H1 (cell line): Measurements from ENCODE around the gene SH2D7. TPM values are rescaled to one million over a fixed set of nuclear protein-coding genes. Genes with fewer than 3 reads are reported as not detected.

Source experiments
- TAF1 ChIP-seq: IDR thresholded peaks from 2 replicates; pipeline ENCODE4 v1.6.1; 2011; ENCODE audit warnings: mild to moderate bottlenecking, low read depth, low read length
- TBP ChIP-seq: IDR thresholded peaks from 2 replicates; pipeline ENCODE4 v1.6.1; 2011; ENCODE audit warnings: low read depth, low read length, improper control_type of control experiment
- TCF12 ChIP-seq: IDR thresholded peaks from 2 replicates; pipeline ENCODE4 v1.6.1; 2011; ENCODE audit warnings: low read depth, mild to moderate bottlenecking, low read length
- polyA plus RNA-seq, 7 experiments: library from polyadenylated mRNA; depleted of rRNA in 3 of 7; stranded (reverse) in 5 of 7; unstranded in 2 of 7; fragments of >200 nt in 5 of 7; fragments of 200-250 nt in 2 of 7; gene quantifications; 1 replicate in 5 of 7; 2 replicates in 1 of 7; 4 replicates in 1 of 7; pipeline versions ENCODE4 v1.2.1 to v1.2.3, GENCODE V29; 2011 to 2013; ENCODE audit warnings: missing spikeins in 2 of 7, mixed read lengths in 2 of 7
- total RNA-seq: library from RNA; stranded (reverse); fragmentation: NEBNext Ultra II Directional; extraction: Animal tissue kit (Norgen Biotek cat#: 25700); gene quantifications from 2 replicates; pipeline ENCODE4 v1.2.1, GENCODE V29; 2021

Gene SH2D7
- total and polyA plus RNA-seq, 2 of the 8 experiments (the other 6 are each of a cell fraction or from before 2014, with no cell fraction given) = not detected

GRCh38 chr15:78075490-78076230 lies 16.7 kb upstream of the SH2D7 start (continued):
- peak; percentile 36; the same call in 1 of the 2 replicates for TF ChIP-seq TBP
- 0 out of 2 replicates have a peak, but pooled peaks have one; percentile 35 for TF ChIP-seq TAF1
- TF ChIP-seq TCF12 = peak; percentile 54; the same call in 1 of the 2 replicates
- TF ChIP-seq, all 59 proteins: peak for 11
